ENCODE data around the gene NUP155. TPM values are rescaled to one million over a fixed set of nuclear protein-coding genes. Genes with fewer than 3 reads are reported as not detected.

NUP155 gene
- total and polyA plus RNA-seq, 2 experiments from 2014 or later = 24.3 to 94.6 TPM

GRCh38 chr5:37251665-37252064 lies 119.2 kb downstream of the NUP155 start (continued):
- no peak for TF ChIP-seq ZNF462 (CRISPR knock-in tag; IDR thresholded peaks at IDR 0.05)

- H3K36me3 ChIP-seq (ENCODE audit: insufficient read depth) = no peaks in the 10 kb centered on the region
- H3K4me3 Mint-ChIP-seq = peak overlapping the region; percentile 79
- DNase-seq (ENCODE audit: low spot score) = no peak
- peaks cover 8% of the 10 kb centered on the region for H3K27me3 Mint-ChIP-seq (ENCODE audit: insufficient read depth, low read depth, poor library complexity)
- H3F3A ChIP-seq (replicated peaks; ENCODE audit: low read depth) = peaks cover 22% of the 10 kb centered on the region
- H3K9me2 ChIP-seq (ENCODE audit: insufficient read depth) = no peaks in the 10 kb centered on the region
- H2AFZ ChIP-seq = peak overlapping the region; percentile 100
- H3K36me3 Mint-ChIP-seq (ENCODE audit: low read depth) = no peaks in the 10 kb centered on the region; the same call in 2 of the 3 replicates
- H3K27ac ChIP-seq (ENCODE audit: low read depth) = 0 out of 2 replicates have a peak overlapping the region, but pooled peaks have one; percentile 26
- 0 out of 2 replicates have a peak overlapping the region, but pooled peaks have one; percentile 10 for H3K27ac Mint-ChIP-seq
- no peak; the same call in 1 of the 3 replicates for ATAC-seq
- no peaks in the 10 kb centered on the region; the same call in 1 of the 3 replicates for H3K4me1 Mint-ChIP-seq
- H4K20me1 ChIP-seq (replicated peaks; ENCODE audit: insufficient read depth) = no peaks in the 10 kb centered on the region
- peaks cover 8% of the 10 kb centered on the region for H3K4me1 ChIP-seq (ENCODE audit: insufficient read depth)
- peak overlapping the region; percentile 98 for H3K4me2 ChIP-seq
- no peaks in the 10 kb centered on the region for H3K79me2 ChIP-seq (replicated peaks; ENCODE audit: insufficient read depth)
- H3K9me3 Mint-ChIP-seq = no peaks in the 10 kb centered on the region; the same call in 1 of the 3 replicates
- H3K27me3 ChIP-seq (ENCODE audit: insufficient read depth) = no peaks in the 10 kb centered on the region
- H3K4me3 ChIP-seq = peak overlapping the region; percentile 88
- TF ChIP-seq EZH2phosphoT487 (IDR thresholded peaks at IDR 0.05; ENCODE audit: unreplicated experiment) (no peak), STAT1 (IDR thresholded peaks at IDR 0.05; ENCODE audit: unreplicated experiment) (no peak), CREB1 (CRISPR knock-in tag; IDR thresholded peaks at IDR 0.05; ENCODE audit: low read depth) (no peak), ZNF331 (CRISPR knock-in tag; IDR thresholded peaks at IDR 0.05; ENCODE audit: low read depth) (no peak), ZNF462 (CRISPR knock-in tag; IDR thresholded peaks at IDR 0.05) (no peak)
- TF ChIP-seq, protein P1, sequence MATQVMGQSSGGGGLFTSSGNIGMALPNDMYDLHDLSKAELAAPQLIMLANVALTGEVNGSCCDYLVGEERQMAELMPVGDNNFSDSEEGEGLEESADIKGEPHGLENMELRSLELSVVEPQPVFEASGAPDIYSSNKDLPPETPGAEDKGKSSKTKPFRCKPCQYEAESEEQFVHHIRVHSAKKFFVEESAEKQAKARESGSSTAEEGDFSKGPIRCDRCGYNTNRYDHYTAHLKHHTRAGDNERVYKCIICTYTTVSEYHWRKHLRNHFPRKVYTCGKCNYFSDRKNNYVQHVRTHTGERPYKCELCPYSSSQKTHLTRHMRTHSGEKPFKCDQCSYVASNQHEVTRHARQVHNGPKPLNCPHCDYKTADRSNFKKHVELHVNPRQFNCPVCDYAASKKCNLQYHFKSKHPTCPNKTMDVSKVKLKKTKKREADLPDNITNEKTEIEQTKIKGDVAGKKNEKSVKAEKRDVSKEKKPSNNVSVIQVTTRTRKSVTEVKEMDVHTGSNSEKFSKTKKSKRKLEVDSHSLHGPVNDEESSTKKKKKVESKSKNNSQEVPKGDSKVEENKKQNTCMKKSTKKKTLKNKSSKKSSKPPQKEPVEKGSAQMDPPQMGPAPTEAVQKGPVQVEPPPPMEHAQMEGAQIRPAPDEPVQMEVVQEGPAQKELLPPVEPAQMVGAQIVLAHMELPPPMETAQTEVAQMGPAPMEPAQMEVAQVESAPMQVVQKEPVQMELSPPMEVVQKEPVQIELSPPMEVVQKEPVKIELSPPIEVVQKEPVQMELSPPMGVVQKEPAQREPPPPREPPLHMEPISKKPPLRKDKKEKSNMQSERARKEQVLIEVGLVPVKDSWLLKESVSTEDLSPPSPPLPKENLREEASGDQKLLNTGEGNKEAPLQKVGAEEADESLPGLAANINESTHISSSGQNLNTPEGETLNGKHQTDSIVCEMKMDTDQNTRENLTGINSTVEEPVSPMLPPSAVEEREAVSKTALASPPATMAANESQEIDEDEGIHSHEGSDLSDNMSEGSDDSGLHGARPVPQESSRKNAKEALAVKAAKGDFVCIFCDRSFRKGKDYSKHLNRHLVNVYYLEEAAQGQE (IDR thresholded peaks at IDR 0.05; ENCODE audit: unreplicated experiment) = no peak
Observed at GRCh38 chr5:37249815-37250164, 121.1 kb downstream of the NUP155 start.

Measured in GM23338 (cell line).